Fibroblast of lung (primary cell): ENCODE results near the gene DNMBP.

Experiments
- EZH2 ChIP-seq: IDR thresholded peaks from 2 replicates; pipeline ENCODE4 v1.5.1; 2012; ENCODE audit warnings: low read length, control low read depth, mild to moderate bottlenecking; ENCODE audit errors: missing control alignments
- TF ChIP-seq, protein P1 (sequence below), 2 donors: IDR thresholded peaks in 1 of 2; conservative IDR thresholded peaks in 1 of 2; 1 replicate in 1 of 2; 2 replicates in 1 of 2; pipeline ENCODE4 v1.5.1; 2011 to 2012; ENCODE audit warnings: low read length in 2 of 2, control low read depth in 1 of 2, inconsistent platforms in 1 of 2, low read depth in 1 of 2, mild to moderate bottlenecking in 1 of 2

DNA sequence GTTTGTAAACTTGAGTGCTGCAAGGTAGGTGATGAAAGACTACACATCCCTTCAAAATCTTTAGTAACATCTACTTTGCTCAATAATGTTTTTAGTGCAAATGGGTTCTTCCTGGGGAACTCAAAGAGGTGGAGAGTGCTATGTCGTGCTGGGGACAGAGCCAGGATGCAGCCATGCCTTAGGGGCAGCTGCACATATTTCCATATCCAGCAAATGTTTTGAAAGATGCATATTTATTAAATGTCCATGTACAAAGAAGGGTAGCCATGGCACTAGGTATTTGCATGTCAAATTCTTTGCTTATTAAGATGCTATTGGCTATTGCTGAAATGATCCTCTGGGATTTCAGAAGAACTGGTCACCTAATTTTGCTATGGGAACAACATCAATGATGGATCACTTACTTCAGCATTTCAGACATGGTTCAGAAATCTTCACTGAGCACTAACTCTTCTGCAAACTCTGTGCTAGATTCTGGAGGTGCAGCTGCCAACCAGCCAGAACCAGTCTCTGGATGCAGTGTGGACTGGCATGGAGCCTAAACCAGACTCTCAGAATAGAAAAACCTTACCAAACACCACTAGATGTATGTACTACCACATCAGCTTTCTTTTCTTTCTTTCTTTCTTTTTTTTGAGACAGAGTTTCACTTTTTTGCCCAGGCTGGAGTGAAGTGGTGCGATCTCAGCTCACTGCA lies 31.7 kb upstream of the DNMBP start:
- TF ChIP-seq, protein P1, sequence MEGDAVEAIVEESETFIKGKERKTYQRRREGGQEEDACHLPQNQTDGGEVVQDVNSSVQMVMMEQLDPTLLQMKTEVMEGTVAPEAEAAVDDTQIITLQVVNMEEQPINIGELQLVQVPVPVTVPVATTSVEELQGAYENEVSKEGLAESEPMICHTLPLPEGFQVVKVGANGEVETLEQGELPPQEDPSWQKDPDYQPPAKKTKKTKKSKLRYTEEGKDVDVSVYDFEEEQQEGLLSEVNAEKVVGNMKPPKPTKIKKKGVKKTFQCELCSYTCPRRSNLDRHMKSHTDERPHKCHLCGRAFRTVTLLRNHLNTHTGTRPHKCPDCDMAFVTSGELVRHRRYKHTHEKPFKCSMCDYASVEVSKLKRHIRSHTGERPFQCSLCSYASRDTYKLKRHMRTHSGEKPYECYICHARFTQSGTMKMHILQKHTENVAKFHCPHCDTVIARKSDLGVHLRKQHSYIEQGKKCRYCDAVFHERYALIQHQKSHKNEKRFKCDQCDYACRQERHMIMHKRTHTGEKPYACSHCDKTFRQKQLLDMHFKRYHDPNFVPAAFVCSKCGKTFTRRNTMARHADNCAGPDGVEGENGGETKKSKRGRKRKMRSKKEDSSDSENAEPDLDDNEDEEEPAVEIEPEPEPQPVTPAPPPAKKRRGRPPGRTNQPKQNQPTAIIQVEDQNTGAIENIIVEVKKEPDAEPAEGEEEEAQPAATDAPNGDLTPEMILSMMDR (conservative IDR thresholded peaks at IDR 0.05 in 1 of 2, IDR thresholded peaks at IDR 0.05 in 1 of 2; ENCODE audit: low read depth in 1 of 2, low read length in 2 of 2), result no peak
- no peak for TF ChIP-seq EZH2
